DND-41 (cell line): ENCODE results near the gene LMO7.

Source experiments
- ATAC-seq: fragments of 200-7000 bp; cut with Tn5 transposase; 3 replicates; pipeline ENCODE4 v1.9.1; 2021; ENCODE audit warnings: low read depth; ENCODE audit not compliant: insufficient read depth
- DNase-seq: peaks from one replicate; pipeline ENCODE4 v3.0.0-alpha.2; 2020
- H2AFZ ChIP-seq: 2 replicates; pipeline ENCODE4 v1.6.0; 2012; ENCODE audit warnings: low read depth, low read length
- H3K27ac ChIP-seq: 2 replicates; pipeline ENCODE4 v1.5.1; 2012; ENCODE audit warnings: low read length, inconsistent platforms
- H3K27me3 ChIP-seq: fragments of 200-600 bp; sonication (generic); 2 replicates; pipeline ENCODE4 v1.6.0; 2012; ENCODE audit warnings: low read length, mild to moderate bottlenecking, inconsistent platforms; ENCODE audit not compliant: insufficient read depth, poor library complexity
- H3K36me3 ChIP-seq: 2 replicates; pipeline ENCODE4 v1.5.1; 2012; ENCODE audit warnings: low read length, inconsistent platforms; ENCODE audit not compliant: insufficient read depth
- H3K4me1 ChIP-seq: 2 replicates; pipeline ENCODE4 v1.5.1; 2012; ENCODE audit warnings: mild to moderate bottlenecking, low read length; ENCODE audit not compliant: insufficient read depth
- H3K4me2 ChIP-seq: 2 replicates; pipeline ENCODE4 v1.6.0; 2012; ENCODE audit warnings: mild to moderate bottlenecking, moderate library complexity, low read length, inconsistent platforms; ENCODE audit not compliant: insufficient read depth
- H3K4me3 ChIP-seq, 2 experiments: fragments of 200-600 bp in 1 of 2; shearing (Covaris generic) in 1 of 2; 2 replicates each; pipeline ENCODE4 v1.5.1; 2012 to 2016; ENCODE audit warnings: inconsistent platforms in 2 of 2, low read length in 2 of 2, mild to moderate bottlenecking in 2 of 2, low read depth in 1 of 2, moderate library complexity in 1 of 2
- H3K79me2 ChIP-seq: 2 replicates; pipeline ENCODE4 v1.6.0; 2012; ENCODE audit warnings: low read length, inconsistent platforms; ENCODE audit not compliant: insufficient read depth
- H3K9ac ChIP-seq: 2 replicates; pipeline ENCODE4 v1.6.0; 2012; ENCODE audit warnings: low read depth, mild to moderate bottlenecking, inconsistent platforms, low read length, moderate library complexity
- H3K9me3 ChIP-seq: 2 replicates; pipeline ENCODE4 v1.5.1; 2012; ENCODE audit warnings: low read length, moderate library complexity, mild to moderate bottlenecking, inconsistent platforms; ENCODE audit not compliant: insufficient read depth, severe bottlenecking
- H4K20me1 ChIP-seq: 2 replicates; pipeline ENCODE4 v1.6.0; 2012; ENCODE audit warnings: low read length; ENCODE audit not compliant: insufficient read depth
- CTCF ChIP-seq: IDR thresholded peaks from 2 replicates; pipeline ENCODE4 v1.5.1; 2012; ENCODE audit warnings: borderline replicate concordance, low read length, moderate library complexity, mild to moderate bottlenecking; ENCODE audit not compliant: poor library complexity, severe bottlenecking; ENCODE audit errors: extremely low read depth
- EZH2 ChIP-seq: IDR thresholded peaks from 3 replicates; pipeline ENCODE4 v1.6.1; 2012; ENCODE audit warnings: borderline replicate concordance, low read depth, mild to moderate bottlenecking, moderate library complexity, low read length, inconsistent platforms; ENCODE audit not compliant: severe bottlenecking

Gene LMO7

GRCh38 chr13:75904012-75904411, 267.9 kb downstream of the LMO7 start:
- Histone ChIP-seq H3K9ac (no peak overlapping the region), H3K79me2 (no peaks in the 10 kb centered on the region), H3K4me3 (no peak overlapping the region), H4K20me1 (no peaks in the 10 kb centered on the region), H3K27me3 (peaks cover 3% of the 10 kb centered on the region), H3K36me3 (no peaks in the 10 kb centered on the region), H3K4me2 (no peak overlapping the region), H3K4me1 (no peaks in the 10 kb centered on the region), H3K9me3 (no peaks in the 10 kb centered on the region), H3K27ac (no peak overlapping the region), H2AFZ (no peak overlapping the region)
- DNase-seq: no peak
- TF ChIP-seq EZH2 (no peak), CTCF (no peak)
- ATAC-seq: no peak

- ATAC-seq: no peak
- Histone ChIP-seq H3K79me2 (no peaks in the 10 kb centered on the region), H3K4me3 (no peak overlapping the region), H3K4me2 (no peak overlapping the region), H3K27me3 (peaks cover 3% of the 10 kb centered on the region), H3K36me3 (no peaks in the 10 kb centered on the region), H3K9me3 (no peaks in the 10 kb centered on the region), H3K27ac (no peak overlapping the region), H4K20me1 (no peaks in the 10 kb centered on the region), H3K4me1 (no peaks in the 10 kb centered on the region), H3K9ac (no peak overlapping the region), H2AFZ (no peak overlapping the region)
- no peak for DNase-seq
- no peak for TF ChIP-seq EZH2
- TF ChIP-seq CTCF: no peak
Measured at GRCh38 chr13:75906315-75906714, 270.2 kb downstream of the LMO7 start.

GRCh38 chr13:75907044-75907443, 270.9 kb downstream of the LMO7 start:
- H3K9ac ChIP-seq: no peak overlapping the region
- H3K9me3 ChIP-seq: no peaks in the 10 kb centered on the region
- H3K27me3 ChIP-seq: peaks cover 3% of the 10 kb centered on the region
- no peak overlapping the region for H2AFZ ChIP-seq
- ATAC-seq: no peak
- H3K36me3 ChIP-seq: no peaks in the 10 kb centered on the region
- no peak overlapping the region for H3K4me3 ChIP-seq
- TF ChIP-seq EZH2: no peak
- TF ChIP-seq CTCF: no peak
- H3K79me2 ChIP-seq: no peaks in the 10 kb centered on the region
- no peaks in the 10 kb centered on the region for H4K20me1 ChIP-seq
- H3K4me2 ChIP-seq: no peak overlapping the region
- DNase-seq: no peak
- H3K27ac ChIP-seq: no peak overlapping the region
- no peaks in the 10 kb centered on the region for H3K4me1 ChIP-seq

- no peaks in the 10 kb centered on the region for H3K9me3 ChIP-seq
- DNase-seq: no peak
- no peaks in the 10 kb centered on the region for H4K20me1 ChIP-seq
- peaks cover 3% of the 10 kb centered on the region for H3K27me3 ChIP-seq
- TF ChIP-seq CTCF: no peak
- TF ChIP-seq EZH2: no peak
- ATAC-seq: no peak
- H3K4me1 ChIP-seq: no peaks in the 10 kb centered on the region
- no peak overlapping the region for H3K4me2 ChIP-seq
- H2AFZ ChIP-seq: no peak overlapping the region
- no peak overlapping the region for H3K27ac ChIP-seq
- no peak overlapping the region for H3K9ac ChIP-seq
- H3K36me3 ChIP-seq: no peaks in the 10 kb centered on the region
- H3K4me3 ChIP-seq: no peak overlapping the region
- no peaks in the 10 kb centered on the region for H3K79me2 ChIP-seq
Measured at GRCh38 chr13:75908141-75908540, 272.0 kb downstream of the LMO7 start.
